NCI-H146 treated with DMSO at 0.1 percent for 48 hours (cell line): ENCODE measurements around the gene RAD9A.

Experiments
- DNase-seq: peaks from one replicate; lab custom pipeline; 2025; ENCODE audit not compliant: unreplicated experiment; lab: John Stamatoyannopoulos, UW

RAD9A gene

DNA sequence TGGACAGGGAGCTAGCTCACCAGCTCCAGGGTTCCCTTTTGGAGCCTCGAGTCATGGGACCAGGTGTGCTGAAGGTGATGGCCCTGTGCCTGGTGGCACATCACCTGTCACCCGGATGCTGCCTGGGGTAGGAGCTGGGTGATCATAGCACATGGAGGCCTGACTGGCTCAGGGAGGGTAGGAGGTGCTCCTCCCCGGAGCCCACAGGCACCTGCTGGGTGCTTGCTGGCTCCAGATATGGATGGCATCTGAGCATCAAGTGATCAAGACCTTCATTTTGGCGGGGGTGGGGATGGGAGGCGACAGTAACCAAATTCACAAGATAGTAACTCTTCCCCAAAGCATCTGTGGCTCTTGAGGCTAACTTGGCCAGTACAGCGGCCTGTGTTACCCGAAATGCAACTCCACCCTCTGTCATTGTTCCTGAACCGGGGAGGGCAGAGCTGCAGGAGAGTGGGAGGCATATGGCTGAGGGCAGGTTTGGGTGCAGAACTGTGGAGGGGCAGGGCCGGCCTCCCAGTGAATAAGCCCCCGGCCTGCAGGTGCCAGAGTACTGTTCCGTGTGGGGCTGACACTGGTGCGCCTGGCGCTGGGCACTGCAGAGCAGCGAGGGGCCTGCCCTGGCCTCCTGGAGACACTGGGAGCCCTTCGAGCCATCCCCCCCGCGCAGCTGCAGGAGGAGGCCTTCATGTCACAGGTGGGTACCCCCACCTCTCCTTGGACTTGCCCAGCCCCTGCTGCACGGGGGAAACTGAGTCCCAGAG lies 16.8 kb downstream of the RAD9A start:
- no peak for DNase-seq

DNA sequence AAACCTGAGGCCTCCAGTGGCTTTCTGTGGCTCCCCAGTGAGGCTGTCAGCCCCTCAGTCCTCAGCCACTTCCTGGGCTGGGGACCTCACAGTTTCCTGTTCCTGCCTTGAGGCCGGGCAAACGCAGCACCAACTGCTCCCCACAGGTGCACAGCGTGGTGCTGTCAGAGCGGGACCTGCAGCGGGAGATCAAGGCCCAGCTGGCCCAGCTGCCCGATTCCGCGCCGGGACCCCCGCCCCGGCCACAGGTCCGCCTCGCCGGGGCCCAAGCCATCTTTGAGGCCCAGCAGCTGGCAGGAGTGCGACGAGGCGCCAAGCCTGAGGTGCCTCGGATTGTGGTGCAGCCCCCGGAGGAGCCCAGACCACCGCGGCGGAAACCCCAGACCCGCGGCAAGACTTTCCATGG lies 17.5 kb downstream of the RAD9A start:
- DNase-seq = no peak

GRCh38 chr11:67409781-67410368 lies 18.1 kb downstream of the RAD9A start:
- DNase-seq = peak; percentile 71

GRCh38 chr11:67410369-67410831 lies 18.6 kb downstream of the RAD9A start:
- DNase-seq = no peak

GRCh38 chr11:67410984-67411784 lies 19.4 kb downstream of the RAD9A start:
- DNase-seq = no peak

GRCh38 chr11:67411785-67412152 lies 20.0 kb downstream of the RAD9A start:
- DNase-seq = no peak

GRCh38 chr11:67412495-67413179 lies 20.9 kb downstream of the RAD9A start:
- no peak for DNase-seq

GRCh38 chr11:67413266-67413849 lies 21.6 kb downstream of the RAD9A start:
- DNase-seq = no peak

GRCh38 chr11:67415501-67416304 lies 23.9 kb downstream of the RAD9A start, which contains the start of gene CARNS1:
Gene CARNS1, plus strand, starts transcription at chr11:67415678. Its CDS starts 522 bp downstream, at chr11:67416200.
- no peak for DNase-seq

- no peak for DNase-seq
Measured at GRCh38 chr11:67416416-67417335, 24.9 kb downstream of the RAD9A start.

DNA sequence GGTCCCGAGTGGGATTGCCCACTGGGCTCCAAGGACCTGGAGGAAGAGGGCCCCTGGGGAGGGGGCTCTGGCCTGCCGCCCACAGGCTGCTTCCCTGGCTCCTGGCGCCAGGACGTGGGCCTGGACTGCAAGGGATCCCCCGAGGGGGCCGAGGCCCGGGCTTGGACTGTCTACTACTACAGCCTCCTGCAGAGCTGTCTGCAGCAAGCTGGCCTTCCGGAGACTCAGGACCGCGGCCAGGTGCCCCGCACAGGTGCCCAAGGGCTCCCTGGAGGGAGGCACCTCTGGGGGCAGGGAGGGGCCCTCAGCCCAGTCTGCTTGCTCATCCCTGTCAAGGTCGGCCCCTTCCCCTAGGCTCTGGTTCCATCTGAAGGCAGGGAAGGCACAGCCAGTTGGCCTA lies 25.6 kb downstream of the RAD9A start:
- DNase-seq = no peak

DNA sequence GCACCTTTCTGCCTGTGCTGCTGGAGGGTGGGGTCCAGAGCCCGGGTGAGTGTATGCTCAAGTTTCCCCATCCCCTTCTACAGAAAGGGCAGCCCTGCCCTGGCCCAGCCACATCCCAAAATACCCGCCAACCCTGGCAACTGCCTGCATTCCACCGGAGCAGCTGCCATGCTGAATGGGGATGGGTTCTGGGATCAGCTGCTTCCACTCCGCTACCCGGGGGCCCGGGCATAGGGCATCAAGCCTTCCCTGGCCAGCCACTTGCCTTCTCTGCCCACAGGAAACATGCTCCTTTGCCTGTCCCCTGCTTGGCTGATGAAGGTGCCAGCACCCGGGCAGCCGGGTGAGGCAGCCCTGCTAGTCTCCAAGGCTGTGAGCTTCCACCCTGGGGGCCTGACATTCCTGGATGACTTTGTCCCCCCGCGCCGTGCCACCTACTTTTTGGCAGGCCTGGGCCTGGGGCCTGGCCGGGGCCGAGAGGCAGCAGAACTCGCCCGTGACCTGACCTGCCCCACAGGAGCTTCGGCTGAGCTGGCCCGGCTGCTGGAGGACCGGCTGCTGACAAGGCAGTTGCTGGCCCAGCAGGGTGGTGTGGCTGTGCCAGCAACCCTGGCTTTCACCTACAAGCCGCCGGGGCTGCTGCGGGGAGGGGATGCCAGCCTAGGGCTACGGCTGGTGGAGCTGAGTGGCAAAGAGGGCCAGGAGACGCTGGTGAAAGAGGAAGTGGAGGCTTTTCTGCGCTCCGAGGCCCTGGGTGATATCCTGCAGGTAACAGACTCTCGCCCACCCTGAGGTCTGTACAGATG lies 26.9 kb downstream of the RAD9A start:
- DNase-seq = no peak

DNA sequence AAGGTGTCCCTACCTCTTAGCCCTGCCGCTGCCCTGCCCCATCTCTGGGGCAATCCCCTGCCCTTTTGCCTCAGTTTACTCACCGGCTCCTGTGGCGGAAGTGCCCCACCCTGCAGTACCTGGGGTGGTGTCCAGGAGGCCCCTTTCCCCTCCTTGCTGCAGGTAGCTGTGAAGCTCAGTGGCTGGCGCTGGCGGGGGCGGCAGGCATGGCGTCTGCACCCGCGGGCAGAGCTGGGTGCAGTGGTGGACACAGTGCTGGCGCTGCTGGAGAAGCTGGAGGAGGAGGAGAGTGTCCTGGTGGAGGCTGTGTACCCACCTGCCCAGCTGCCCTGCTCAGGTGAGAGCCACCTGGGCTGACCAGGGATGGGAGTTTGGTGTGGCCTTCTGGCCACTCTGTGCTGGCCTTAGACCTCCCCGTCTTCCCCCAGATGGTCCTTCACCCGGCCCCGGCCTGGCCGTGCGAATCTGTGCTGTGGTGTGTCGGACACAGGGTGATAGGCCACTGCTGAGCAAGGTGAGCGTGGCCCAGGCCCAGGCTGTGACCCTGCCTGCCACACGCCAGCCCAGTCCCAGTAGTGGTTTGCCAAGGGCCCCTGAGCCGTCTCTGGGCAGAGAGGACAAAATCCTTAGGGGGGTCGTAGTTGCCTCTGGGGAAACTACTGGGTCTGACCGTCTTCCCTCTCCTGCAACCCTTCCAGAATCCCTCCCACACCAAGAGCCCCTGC lies 27.7 kb downstream of the RAD9A start:
- DNase-seq = no peak

GRCh38 chr11:67420147-67420645 lies 28.4 kb downstream of the RAD9A start:
- no peak for DNase-seq

DNA sequence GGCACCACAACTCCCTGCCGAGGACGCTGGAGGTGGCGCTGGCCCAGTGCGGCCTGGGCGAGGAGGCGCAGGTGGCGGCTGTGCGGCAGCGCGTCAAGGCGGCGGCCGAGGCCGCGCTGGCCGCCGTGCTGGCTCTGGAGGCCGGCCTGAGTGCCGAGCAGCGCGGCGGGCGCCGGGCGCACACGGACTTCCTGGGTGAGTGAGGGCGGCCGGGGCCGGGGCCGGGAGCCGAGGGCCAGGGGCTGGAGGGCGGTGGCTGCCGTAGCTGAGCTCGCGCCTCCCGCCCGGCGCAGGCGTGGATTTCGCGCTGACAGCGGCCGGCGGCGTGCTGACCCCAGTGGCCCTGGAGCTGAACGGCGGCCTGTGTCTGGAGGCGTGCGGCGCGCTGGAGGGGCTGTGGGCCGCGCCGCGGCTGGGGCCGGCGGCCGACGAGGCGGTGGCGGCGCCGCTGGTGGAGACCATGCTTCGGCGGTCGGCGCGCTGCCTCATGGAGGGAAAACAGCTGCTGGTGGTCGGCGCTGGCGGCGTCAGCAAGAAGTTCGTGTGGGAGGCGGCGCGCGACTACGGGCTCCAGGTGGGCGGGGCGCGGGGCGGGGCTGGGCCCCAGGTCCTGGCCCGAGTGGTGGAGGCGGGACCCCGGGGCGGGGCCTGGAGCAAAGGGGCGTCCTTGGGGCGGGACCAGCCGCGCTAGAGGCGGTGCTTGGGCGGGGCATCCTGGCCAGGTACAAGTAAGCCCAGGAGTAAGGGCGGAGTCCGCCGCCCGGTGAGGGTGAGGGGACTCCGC lies 29.1 kb downstream of the RAD9A start:
- DNase-seq = peak; percentile 92

DNA sequence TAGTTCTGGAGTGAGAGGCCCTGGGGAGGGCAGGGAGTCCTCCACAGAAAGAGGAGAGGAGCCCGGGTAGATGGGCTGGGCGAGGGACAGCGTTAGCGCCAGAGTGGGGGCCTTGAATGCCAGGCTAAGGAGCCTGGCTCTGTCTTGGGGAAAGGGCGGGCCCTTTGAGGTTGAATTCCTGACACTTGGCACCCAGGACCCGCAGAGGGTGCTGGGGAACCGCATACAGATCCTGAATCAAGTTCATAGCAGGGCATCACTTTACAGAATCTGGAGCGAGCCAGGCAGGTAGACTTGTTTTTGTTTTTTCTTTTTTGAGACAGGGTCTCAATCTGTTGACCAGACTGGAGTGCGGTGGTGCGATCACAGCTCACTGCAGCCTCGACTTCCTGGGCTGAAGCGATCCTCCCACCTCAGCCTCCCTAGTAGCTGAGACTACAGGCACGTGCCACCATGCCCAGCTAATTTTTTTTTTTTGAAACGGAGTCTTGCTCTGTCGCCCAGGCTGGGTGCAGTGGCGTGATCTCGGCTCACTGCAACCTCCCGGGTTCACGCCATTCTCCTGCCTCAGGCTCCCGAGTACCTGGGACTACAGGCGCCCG lies 29.7 kb downstream of the RAD9A start:
- no peak for DNase-seq
